Measurements from ENCODE around the gene PAPPA. TPM values are rescaled to one million over a fixed set of nuclear protein-coding genes. Genes with fewer than 3 reads are reported as not detected.

The PAPPA gene
- total RNA-seq, 4 donors from 2014 or later, result 2.1 to 5.0 (median 3.7) TPM

- no peak for TF ChIP-seq CTCF (IDR thresholded peaks at IDR 0.05)
- TF ChIP-seq EP300 (IDR thresholded peaks at IDR 0.05), result no peak
- TF ChIP-seq POLR2AphosphoS5 (IDR thresholded peaks at IDR 0.05), result no peak
- no peak for TF ChIP-seq POLR2A (IDR thresholded peaks at IDR 0.05; ENCODE audit: low read depth)
- Histone ChIP-seq H3K27ac (replicated peaks in 1 of 4) (no peak overlapping the region), H3K9me3 (no peaks in the 10 kb centered on the region), H3K4me3 (no peak overlapping the region), H3K4me1 (no peaks in the 10 kb centered on the region), H3K27me3 (no peaks in the 10 kb centered on the region), H3K36me3 (no peaks in the 10 kb centered on the region)
- DNase-seq (ENCODE audit: extremely low spot score), result no peak
- intact Hi-C loops (cut with DNase I), result no loop called here
- WGBS, result 89% methylated on average over 3 of the region's 3 CpGs
These were observed 156.5 kb downstream of the PAPPA start for GRCh38 chr9:116309900-116310611.

- H3K9me3 ChIP-seq, result no peaks in the 10 kb centered on the region
- intact Hi-C loops (cut with DNase I), result no loop called here
- no peaks in the 10 kb centered on the region for H3K36me3 ChIP-seq
- no peak overlapping the region for H3K27ac ChIP-seq (replicated peaks in 1 of 4)
- 90% methylated on average over 2 of the region's 2 CpGs for WGBS
- TF ChIP-seq POLR2AphosphoS5 (IDR thresholded peaks at IDR 0.05) (no peak), POLR2A (IDR thresholded peaks at IDR 0.05; ENCODE audit: low read depth) (no peak), CTCF (IDR thresholded peaks at IDR 0.05) (no peak), EP300 (IDR thresholded peaks at IDR 0.05) (no peak)
- H3K27me3 ChIP-seq, result no peaks in the 10 kb centered on the region
- no peak overlapping the region for H3K4me3 ChIP-seq
- H3K4me1 ChIP-seq, result no peaks in the 10 kb centered on the region
- no peak for DNase-seq (ENCODE audit: extremely low spot score)
These were observed 158.6 kb downstream of the PAPPA start for GRCh38 chr9:116312221-116312620.

GRCh38 chr9:116313638-116314037 lies 160.0 kb downstream of the PAPPA start:
- intact Hi-C loops (cut with DNase I), result no loop called here
- WGBS, result 94% methylated on average over 3 of the region's 3 CpGs
- no peak for TF ChIP-seq CTCF (IDR thresholded peaks at IDR 0.05)
- no peak for TF ChIP-seq POLR2AphosphoS5 (IDR thresholded peaks at IDR 0.05)
- TF ChIP-seq EP300 (IDR thresholded peaks at IDR 0.05), result no peak
- no peak for TF ChIP-seq POLR2A (IDR thresholded peaks at IDR 0.05; ENCODE audit: low read depth)
- Histone ChIP-seq H3K27me3 (no peaks in the 10 kb centered on the region), H3K36me3 (no peaks in the 10 kb centered on the region), H3K4me3 (no peak overlapping the region), H3K4me1 (no peaks in the 10 kb centered on the region), H3K27ac (replicated peaks in 1 of 4) (no peak overlapping the region), H3K9me3 (no peaks in the 10 kb centered on the region)
- DNase-seq (ENCODE audit: extremely low spot score), result no peak

GRCh38 chr9:116316246-116316645 lies 162.7 kb downstream of the PAPPA start:
- Histone ChIP-seq H3K4me1 (peaks cover 0 to 17% (median 2%) of the 10 kb centered on the region in 4 donors), H3K9me3 (no peaks in the 10 kb centered on the region), H3K27me3 (no peaks in the 10 kb centered on the region), H3K27ac (replicated peaks in 1 of 4) (no peak overlapping the region), H3K36me3 (no peaks in the 10 kb centered on the region), H3K4me3 (no peak overlapping the region)
- TF ChIP-seq CTCF (IDR thresholded peaks at IDR 0.05) (no peak), POLR2AphosphoS5 (IDR thresholded peaks at IDR 0.05) (no peak), POLR2A (IDR thresholded peaks at IDR 0.05; ENCODE audit: low read depth) (no peak), EP300 (IDR thresholded peaks at IDR 0.05) (no peak)
- intact Hi-C loops (cut with DNase I), result no loop called here
- WGBS, result 100% methylated on average over 1 of the region's 2 CpGs
- no peak for DNase-seq (ENCODE audit: extremely low spot score)

GRCh38 chr9:116317503-116317902 lies 163.9 kb downstream of the PAPPA start:
- DNase-seq (ENCODE audit: extremely low spot score), result no peak
- 87% methylated on average over 2 of the region's 2 CpGs for WGBS
- intact Hi-C loops (cut with DNase I), result no loop called here
- H3K4me1 ChIP-seq, result peaks cover 0 to 17% (median 2%) of the 10 kb centered on the region in 4 donors
- no peak overlapping the region for H3K4me3 ChIP-seq
- no peak overlapping the region for H3K27ac ChIP-seq (replicated peaks in 1 of 4)
- no peaks in the 10 kb centered on the region for H3K9me3 ChIP-seq
- no peaks in the 10 kb centered on the region for H3K36me3 ChIP-seq
- H3K27me3 ChIP-seq, result no peaks in the 10 kb centered on the region
- TF ChIP-seq EP300 (IDR thresholded peaks at IDR 0.05) (no peak), CTCF (IDR thresholded peaks at IDR 0.05) (no peak), POLR2A (IDR thresholded peaks at IDR 0.05; ENCODE audit: low read depth) (no peak), POLR2AphosphoS5 (IDR thresholded peaks at IDR 0.05) (no peak)

Measured in esophagus muscularis mucosa (tissue), 4 donors.